GM19238 (cell line): Measurements from ENCODE around the gene KLF5.
"Not testable (repeated sequence)": the region's sequence is repeated elsewhere in the genome, so short reads cannot be mapped to it uniquely, and the experiment has no call there.

Experiments used
- DNase-seq: peaks from one replicate; pipeline ENCODE4 v3.0.0; 2011; ENCODE audit warnings: low spot score; ENCODE audit not compliant: insufficient read length

KLF5 gene

DNA sequence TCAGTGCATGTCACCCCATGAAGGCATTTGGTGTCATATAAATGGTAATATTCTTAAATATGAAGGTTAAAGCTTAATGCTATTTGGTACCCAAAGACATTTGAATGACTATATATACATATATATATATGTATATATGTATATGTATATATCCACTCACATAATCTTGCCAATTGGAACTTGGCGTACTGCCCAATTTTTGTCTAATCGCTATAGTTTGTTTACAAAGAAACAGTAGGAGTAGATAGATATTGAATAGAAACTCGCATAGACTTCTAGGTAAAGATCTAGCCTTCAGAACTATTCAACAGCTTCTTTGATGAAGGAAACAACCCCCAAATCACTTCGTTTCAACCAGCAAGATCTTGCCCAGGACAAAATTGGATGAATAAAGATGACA is 24.1 kb downstream of the KLF5 start:
- DNase-seq, result no peak

DNA sequence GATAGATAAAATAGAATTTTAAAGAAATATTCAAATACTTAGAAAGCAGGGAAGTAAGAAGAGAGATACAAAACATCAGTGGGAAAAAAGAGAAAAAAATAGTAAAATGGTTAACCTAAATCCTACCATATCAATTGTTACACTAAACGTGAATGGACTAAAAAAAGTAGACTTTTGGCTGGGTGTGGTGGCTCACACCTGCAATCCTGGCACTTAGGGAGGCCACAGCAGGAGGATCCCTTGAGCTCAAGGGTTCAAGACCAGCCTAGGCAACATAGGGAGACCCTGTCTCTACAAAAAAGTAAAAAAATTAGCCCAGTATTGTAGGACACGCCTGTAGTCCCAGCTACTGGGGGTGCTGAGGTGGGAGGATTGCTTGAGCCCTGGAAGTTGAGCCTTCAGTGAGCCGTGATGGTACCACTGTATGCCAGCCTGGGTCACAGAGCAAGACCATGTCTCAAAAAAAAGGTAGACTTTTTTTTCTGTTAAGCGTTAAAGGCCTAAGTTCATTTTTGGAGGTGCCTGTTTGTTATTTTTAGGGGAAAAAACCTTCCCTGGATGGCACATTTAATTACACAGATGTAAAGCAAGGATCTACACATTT is 29.6 kb downstream of the KLF5 start:
- no peak for DNase-seq

DNA sequence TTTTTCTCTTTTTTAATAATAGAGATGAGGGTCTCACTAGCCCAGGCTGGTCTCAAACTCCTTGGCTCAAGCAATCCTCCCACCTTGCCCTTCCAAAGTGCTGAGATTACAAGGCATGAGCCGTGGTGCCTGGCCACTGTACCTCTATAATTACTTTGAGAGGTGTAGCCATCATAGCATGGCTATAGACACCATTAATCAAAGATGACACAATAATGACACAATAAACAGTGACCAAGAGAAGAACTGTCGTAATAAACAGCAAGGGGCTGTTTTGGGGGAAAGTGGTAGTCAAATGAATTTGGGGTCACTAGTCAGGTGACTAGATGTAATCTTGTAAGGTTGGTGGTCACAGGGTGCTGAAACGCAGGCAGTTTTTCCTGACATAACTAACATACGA is 30.4 kb downstream of the KLF5 start:
- DNase-seq, result no peak

DNA sequence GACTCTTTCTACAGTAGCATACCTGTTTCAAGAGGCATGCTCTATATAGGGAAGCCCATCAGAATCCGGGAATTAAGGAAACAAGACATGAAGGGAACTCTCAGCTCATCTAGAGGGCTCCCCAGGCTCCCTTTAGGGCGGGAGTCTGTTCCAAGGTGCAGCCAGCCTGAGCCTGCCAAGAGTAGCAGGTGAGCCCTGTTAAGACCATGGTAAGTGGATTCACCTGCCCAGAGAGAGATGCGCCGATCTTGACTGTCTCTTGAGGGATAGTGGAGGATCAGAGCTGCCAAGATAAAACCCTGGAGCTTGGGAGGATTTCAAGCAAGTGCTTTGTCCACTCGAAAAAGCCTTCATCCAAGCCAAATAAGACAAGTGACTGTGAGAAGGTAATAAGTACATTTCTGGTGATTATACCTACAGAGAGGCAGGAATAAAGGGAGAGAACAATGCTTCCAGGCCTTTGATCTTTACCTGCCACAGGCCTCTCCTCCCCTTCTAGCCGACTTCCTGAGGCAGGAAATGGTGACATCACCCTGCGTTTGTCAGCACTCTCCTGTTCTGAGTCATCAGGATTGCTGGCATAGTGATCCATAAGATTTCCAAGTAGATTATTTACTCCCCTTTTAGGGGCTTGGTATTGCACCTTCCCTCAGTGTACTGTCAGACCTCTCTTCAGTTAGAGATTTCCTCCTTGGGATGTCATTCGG is 31.5 kb downstream of the KLF5 start:
- DNase-seq, result peak; percentile 7

DNA sequence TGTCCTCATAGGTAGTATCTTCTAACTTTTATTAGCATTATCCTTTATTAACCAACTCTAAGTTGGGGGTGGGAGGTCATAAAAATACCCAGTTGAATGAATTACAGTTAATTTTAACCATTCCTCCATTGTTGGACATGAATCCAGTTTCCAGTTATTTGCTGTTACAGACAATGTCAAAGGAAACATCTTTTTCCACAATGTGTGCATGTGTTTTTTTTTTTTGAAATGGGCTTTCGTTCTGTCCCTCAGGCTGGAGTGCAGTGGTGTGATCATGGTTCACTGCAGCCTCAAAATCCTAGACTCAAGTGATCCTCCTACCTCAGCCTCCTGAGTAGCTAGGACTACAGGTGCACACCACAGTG is 32.0 kb downstream of the KLF5 start:
- DNase-seq, result no peak

DNA sequence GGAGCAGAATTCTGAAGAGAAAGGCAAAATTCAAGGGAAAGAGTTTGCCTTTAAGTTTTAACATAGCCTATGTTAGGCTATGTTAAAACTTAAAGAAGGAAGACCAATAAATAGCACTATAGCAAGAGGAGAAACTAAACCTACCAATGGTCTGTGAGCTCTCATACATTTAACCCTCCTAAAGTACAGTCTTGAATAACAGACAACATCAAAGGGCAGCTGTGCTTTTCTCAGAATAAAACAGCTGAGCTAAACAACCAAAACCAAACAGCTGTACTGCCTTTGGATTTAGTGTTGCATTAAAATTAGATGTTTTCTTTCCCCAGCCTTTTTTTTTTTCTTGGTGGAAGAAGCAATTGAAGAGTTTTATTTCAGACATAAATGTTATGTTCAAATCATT is 34.0 kb downstream of the KLF5 start:
- no peak for DNase-seq

DNA sequence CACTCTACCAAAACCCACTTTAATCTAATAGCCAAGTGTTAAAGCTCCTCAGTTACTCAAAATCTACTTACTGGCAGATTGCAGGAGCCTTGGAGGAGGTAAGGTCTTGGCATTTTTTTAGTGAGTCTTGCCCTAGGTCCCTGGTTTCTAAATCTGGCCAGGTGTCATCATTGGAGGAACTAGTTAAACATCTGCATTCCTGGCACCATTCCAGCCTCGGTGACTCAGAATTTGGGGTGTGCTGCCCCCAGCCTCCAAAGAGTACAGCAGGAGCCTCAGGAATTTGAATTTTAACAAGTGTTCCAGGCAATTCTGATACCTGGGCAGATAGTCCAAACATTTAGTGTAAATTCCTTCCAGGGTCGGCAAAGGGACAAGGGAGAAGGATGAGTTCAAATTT is 37.4 kb downstream of the KLF5 start:
- DNase-seq, result no peak

DNA sequence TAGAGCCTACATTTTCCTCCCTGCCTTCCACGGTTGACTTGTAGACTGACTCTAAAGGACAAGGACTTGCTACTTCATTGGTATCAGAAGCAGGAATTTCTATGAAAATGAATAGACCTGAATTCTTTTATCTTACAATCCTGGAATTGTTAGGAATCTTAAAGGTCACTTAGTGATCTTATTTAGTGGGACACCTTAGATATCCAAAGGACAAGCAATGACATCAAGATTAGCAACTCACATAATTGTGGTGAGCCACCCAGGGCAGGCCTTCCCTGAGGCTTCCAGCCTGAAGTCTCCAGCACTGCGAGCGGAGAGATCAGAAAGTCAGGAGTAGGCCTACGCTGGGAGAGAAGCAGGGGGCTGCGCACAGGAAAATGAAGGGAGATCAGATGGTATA is 37.8 kb downstream of the KLF5 start:
- DNase-seq, result no peak

DNA sequence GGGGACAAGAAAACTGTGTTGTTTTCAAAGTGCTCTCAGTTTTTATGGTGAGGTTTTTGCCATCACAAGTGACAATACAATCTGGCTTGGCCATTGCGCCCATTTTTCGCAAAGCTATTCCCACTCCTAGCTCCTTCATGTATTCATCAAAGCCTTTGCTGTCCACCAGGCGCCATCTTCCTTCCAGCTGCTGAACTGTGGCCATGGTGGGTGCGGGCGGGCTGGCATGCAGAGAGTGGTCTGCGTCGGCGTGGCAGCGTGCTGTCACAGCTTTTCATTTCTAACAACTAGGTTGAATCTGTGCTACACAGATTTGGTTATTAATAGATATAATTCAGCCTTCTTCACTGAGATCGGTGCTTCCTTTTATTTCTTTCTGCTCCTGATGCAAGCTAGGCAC is 42.0 kb downstream of the KLF5 start:
- DNase-seq, result not testable (repeated sequence)

DNA sequence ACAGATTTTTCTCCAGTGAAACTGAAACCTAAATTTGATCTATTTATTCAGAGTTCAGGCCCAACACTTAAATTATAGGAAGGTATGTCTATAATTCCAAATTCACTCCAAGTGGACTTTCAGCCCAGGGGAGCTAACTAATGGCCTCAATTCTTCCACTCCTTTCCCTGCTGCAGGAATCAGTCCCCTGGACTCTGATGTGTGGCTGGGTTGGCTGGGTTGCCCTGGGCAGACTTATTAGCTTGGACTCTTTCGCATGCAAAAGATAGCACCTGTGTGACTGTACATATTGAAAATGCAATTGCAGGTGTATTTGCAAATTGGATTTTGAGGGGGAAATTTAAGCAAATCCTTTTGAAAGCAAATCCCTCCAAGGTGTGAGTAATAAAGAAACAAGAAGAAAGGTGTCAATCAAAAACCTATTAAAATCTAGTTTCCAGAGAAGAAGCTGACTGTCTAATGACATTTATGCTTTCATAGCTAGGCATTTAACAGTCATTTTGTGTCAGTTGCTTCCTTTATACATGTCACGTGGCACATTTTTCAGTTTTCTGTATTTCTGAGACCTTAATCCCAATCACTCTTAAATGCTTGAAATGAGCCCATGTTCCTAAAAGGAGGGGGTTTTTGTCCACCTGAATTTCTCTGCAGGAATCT is 42.7 kb downstream of the KLF5 start:
- no peak for DNase-seq

DNA sequence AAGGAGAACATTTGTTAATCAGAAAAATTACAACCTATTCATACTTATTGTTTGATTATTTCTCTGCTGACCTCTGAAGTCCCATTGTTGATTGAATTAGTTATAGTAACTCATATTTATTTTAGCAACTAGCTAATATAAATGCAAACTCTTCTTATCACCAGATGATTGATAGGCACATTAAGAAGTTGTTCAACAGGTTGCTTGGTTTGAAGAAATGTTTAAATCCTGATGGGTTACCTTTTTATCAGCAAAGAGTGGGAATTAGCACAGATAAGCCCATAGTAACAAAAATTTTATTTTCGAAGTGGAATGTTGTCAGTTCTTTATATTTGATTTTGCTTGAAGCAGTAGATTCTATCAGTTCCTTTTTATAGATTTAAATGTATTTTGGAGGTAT is 44.4 kb downstream of the KLF5 start:
- DNase-seq, result no peak

DNA sequence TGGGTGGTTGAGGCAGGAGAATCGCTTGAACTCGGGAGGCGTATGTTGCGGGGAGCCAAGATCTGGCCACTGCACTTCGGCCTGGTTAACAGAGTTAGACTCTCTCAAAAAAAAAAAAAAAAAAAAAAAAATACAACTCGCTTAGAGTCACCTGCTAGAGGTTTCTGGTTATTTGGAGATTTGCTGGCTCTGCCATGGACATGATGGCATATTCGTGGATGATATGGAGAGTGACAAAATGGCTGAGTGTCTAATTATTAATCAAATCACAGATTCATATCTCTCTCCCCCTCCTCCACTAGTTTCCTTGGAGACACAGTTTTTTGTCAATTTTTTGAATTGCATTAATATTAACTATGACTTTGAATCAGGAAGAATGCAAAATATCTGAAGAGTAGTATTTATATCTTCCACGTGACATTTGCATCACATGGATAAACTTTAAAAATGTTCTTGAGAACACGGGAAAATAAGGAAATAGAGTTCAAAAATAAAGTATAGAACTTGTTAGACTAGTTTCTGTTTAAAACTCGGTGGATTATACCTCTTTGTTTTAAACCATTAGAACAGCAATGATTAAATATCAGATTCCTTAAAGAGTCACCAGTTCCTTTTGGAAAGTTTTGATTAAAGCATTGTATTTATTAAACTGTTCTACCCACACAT is 47.8 kb downstream of the KLF5 start:
- DNase-seq, result no peak

DNA sequence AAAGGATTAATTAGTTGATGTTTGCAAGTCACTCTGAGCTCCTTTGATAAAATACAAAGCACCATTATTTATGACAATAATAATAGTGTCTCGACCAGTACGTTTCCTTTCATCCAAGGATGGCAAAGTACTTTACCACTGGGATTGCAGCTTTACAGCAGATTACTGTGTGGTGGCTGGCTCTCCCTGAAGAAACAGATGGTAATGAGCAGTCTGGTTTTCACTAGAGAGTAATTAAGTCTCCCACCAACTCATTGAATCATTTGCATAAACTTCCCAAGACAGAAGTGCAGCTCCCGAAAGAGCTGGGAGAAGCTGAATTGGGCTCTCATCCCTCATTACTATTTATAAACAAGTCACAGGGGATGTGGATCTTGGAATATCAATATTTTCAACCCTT is 48.7 kb downstream of the KLF5 start:
- no peak for DNase-seq

DNA sequence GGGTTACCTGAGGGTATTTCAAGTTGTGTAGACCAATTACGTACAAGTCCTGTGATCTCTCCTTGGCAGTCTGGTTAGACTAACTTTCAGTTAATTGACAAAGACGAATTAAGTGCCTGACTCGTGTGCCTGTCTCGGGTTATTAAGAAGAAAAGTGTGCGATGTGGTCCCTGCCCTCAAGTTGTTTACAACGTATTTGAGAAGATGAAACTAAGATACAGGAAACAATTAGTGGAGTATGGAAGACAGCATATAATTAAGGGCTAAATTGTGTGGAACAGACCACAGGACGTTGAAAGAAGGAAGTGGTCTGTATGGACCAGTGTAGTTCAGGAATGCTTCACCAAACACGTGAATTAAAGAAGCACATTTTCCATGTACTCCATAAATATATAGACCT is 49.2 kb downstream of the KLF5 start:
- no peak for DNase-seq

DNA sequence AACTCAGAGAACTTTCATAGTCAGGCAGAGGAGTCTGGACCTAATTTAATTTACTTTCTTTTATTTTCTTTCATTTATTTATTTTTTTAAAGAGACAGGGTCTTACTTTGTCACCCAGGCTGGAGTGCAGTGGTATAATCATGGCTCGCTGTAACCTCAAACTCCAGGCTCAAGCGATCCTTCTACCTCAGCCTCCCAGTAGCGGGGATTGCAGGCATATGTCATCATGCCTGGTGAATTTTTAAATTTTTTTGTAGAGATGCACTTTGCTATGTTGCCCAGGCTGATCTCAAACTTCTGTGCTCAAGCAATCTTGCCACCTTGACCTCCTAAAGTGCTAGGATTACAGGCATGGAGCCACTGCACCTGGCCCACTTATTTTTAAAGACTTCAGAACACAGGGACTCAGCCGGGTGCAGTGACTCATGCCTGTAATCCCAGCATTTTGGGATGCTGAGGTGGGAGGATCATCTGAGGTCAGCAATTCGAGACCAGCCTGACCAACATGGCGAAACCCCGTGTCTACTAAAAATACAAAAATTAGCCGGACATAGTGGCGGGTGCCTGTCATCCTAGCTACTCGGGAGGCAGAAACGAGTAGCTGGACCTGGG is 50.6 kb downstream of the KLF5 start:
- no peak for DNase-seq

DNA sequence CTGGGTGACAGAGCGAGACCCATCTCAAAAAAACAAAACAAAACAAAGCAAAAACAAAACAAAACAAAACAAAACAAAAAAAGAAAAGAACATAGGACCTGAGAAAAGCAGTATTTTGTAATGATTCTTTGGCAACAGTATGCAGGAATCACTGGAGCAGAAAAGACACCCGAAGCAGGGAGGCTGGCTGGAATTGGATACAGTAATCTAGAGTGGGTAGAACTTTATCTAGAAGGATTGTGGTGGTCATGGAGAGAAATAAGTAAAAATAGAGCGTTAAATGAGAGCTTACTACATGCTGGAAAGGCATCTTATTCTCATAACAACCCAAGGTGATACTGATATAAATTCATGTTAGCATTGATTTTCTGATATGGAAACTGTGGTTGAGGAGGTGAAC is 51.2 kb downstream of the KLF5 start:
- DNase-seq, result no peak

DNA sequence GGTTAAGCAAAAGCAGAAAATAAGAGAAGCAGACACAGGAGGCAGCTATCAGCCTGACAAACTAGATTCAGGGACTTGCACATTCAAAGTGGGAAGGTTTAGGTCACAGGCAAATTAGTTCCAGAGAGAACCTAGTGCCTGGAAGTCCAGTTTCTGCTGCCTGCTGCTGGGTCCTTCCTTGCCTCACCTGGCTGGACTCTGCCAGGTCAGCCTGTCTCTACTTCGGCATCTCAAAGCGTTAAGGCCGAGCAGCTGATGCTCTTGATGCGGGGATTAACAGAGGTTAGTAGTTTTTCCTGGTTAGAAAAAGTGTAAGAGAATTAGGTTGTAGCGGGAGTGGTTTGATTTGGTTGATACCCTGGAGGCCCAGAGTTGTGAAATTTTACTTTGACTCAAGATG is 52.0 kb downstream of the KLF5 start:
- no peak for DNase-seq

DNA sequence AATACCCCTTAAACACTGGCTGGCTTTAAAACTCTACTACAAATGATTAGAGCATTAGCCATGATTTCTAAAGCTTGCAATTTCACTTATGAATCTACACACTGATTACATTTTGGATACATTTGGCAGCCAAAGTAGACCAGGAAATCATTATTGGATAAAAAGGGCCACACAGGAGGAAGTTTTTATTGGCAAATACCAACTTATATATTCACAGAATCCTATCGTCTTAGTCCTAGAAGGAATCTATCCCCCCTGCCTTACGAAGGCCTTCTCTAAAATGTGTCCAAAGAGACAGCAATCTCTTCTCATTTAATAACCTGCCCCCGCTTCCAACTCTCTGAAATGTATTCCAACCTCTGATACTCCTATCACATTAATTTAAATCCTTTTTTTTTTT is 52.5 kb downstream of the KLF5 start:
- no peak for DNase-seq

DNA sequence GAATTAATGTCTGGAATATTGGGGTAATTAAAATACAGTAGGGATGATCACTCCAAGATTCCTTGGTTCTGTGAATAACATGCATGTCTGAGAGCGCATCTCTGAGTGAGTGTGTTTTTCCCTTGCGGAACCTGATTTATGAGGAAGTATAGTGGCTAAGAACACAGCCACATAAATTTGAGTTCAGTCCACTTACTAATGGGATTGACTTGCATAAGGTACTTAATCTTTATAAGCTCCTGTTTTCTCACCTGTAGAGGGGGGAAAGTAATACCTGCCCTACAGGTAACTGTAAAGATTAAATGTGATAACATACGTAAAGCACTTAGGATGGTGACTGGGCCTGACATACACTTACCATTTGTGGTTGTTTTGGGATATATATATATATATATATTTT is 60.8 kb downstream of the KLF5 start:
- DNase-seq, result no peak
